Keratinocyte (primary cell): ENCODE measurements around the gene GJD3. TPM values are rescaled to one million over a fixed set of nuclear protein-coding genes. Genes with fewer than 3 reads are reported as not detected.

ENCODE experiments used
- DNase-seq: peaks from one replicate; pipeline ENCODE4 v3.0.0-alpha.2; 2011; ENCODE audit warnings: low read depth, missing footprints, low spot score
- FAIRE-seq: peaks from 2 replicates; lab custom pipeline; 2011; peaks lifted over from hg19 to GRCh38; lab: Jason Lieb, UNC
- H2AFZ ChIP-seq: 2 replicates; pipeline ENCODE4 v1.6.0; 2012; ENCODE audit warnings: low read length, control low read depth, inconsistent platforms; ENCODE audit not compliant: control insufficient read depth
- H3K27ac ChIP-seq: 2 replicates; pipeline ENCODE4 v1.5.1; 2011; ENCODE audit warnings: low read length; ENCODE audit not compliant: control insufficient read depth, insufficient read depth
- H3K27me3 ChIP-seq: 3 replicates; pipeline ENCODE4 v1.6.0; 2011; ENCODE audit warnings: low read length; ENCODE audit not compliant: control insufficient read depth, insufficient read depth; ENCODE audit errors: extremely low read depth
- H3K36me3 ChIP-seq, 2 experiments: 2 replicates in 1 of 2; 3 replicates in 1 of 2; pipeline ENCODE4 v1.5.1; 2011; ENCODE audit warnings: low read length in 2 of 2, mild to moderate bottlenecking in 1 of 2; ENCODE audit not compliant: control insufficient read depth in 2 of 2, insufficient read depth in 2 of 2; ENCODE audit errors: extremely low read depth in 1 of 2
- H3K4me1 ChIP-seq: 3 replicates; pipeline ENCODE4 v1.5.1; 2011; ENCODE audit warnings: low read length; ENCODE audit not compliant: control insufficient read depth, insufficient read depth; ENCODE audit errors: extremely low read depth
- H3K4me2 ChIP-seq: 3 replicates; pipeline ENCODE4 v1.6.0; 2011; ENCODE audit warnings: low read depth, low read length; ENCODE audit not compliant: control insufficient read depth, insufficient read depth; ENCODE audit errors: extremely low read depth
- H3K4me3 ChIP-seq, 3 experiments: fragments of 200-600 bp in 1 of 3; sonication (generic) in 1 of 3; 2 replicates in 2 of 3; 3 replicates in 1 of 3; pipeline ENCODE4 v1.5.1; 2011 to 2016; ENCODE audit warnings: low read length in 3 of 3, mild to moderate bottlenecking in 3 of 3, control low read depth in 2 of 3, inconsistent platforms in 1 of 3, low read depth in 1 of 3, mixed read lengths in 1 of 3, mixed run types in 1 of 3, moderate library complexity in 1 of 3; ENCODE audit not compliant: control insufficient read depth in 2 of 3, insufficient read depth in 2 of 3; ENCODE audit errors: extremely low read depth in 1 of 3
- H3K79me2 ChIP-seq: 2 replicates; pipeline ENCODE4 v1.6.0; 2012; ENCODE audit warnings: low read length; ENCODE audit not compliant: control insufficient read depth, insufficient read depth
- H3K9ac ChIP-seq: 3 replicates; pipeline ENCODE4 v1.6.0; 2011; ENCODE audit warnings: low read length; ENCODE audit not compliant: control insufficient read depth, insufficient read depth; ENCODE audit errors: extremely low read depth
- H3K9me1 ChIP-seq: 3 replicates; pipeline ENCODE4 v1.6.0; 2011; ENCODE audit warnings: low read length; ENCODE audit not compliant: control insufficient read depth, insufficient read depth; ENCODE audit errors: extremely low read depth
- H3K9me3 ChIP-seq: 2 replicates; pipeline ENCODE4 v1.5.1; 2012; ENCODE audit warnings: low read depth, low read length; ENCODE audit not compliant: control insufficient read depth
- H4K20me1 ChIP-seq: 3 replicates; pipeline ENCODE4 v1.6.0; 2011; ENCODE audit warnings: low read length; ENCODE audit not compliant: control insufficient read depth, insufficient read depth; ENCODE audit errors: extremely low read depth
- EZH2 ChIP-seq: IDR thresholded peaks from one replicate; pipeline ENCODE4 v1.6.1; 2012; ENCODE audit warnings: inconsistent platforms, mild to moderate bottlenecking, low read length, moderate library complexity
- dilution Hi-C: fragments of 300-500 bp; cut with MboI; formaldehyde crosslinking; loops from one replicate; pipeline ENCODE4 v1.7.0; 2020; ENCODE audit warnings: low sequenced_read_pairs; ENCODE audit not compliant: extremely low pct_ligation_motif_present
- polyA plus RNA-seq, 5 experiments: library from polyadenylated mRNA; depleted of rRNA in 3 of 5; stranded (reverse) in 3 of 5; stranded (forward) in 1 of 5; unstranded in 1 of 5; fragments of >200 nt; gene quantifications; 1 replicate in 1 of 5; 2 replicates in 3 of 5; 3 replicates in 1 of 5; pipeline versions ENCODE4 v1.2.1 to v1.2.3, GENCODE V29; 2011 to 2012; ENCODE audit warnings: missing spikeins in 2 of 5, low read depth in 1 of 5, low replicate concordance in 1 of 5
- TF ChIP-seq, protein P1 (sequence below), 3 experiments: IDR thresholded peaks in 1 of 3; conservative IDR thresholded peaks in 1 of 3; optimal IDR thresholded peaks in 1 of 3; 2 replicates in 2 of 3; 3 replicates in 1 of 3; pipeline versions ENCODE3 to v1.5.1; 2011; ENCODE audit warnings: low read length in 3 of 3, mild to moderate bottlenecking in 3 of 3, moderate library complexity in 2 of 3, control low read depth in 1 of 3, inconsistent platforms in 1 of 3; ENCODE audit not compliant: insufficient read depth in 2 of 3; ENCODE audit errors: extremely low read depth in 1 of 3

GJD3 gene
- polyA plus RNA-seq, 1 donor (not counting 4 experiments of a cell fraction or from before 2014, with no cell fraction given) = not detected

DNA sequence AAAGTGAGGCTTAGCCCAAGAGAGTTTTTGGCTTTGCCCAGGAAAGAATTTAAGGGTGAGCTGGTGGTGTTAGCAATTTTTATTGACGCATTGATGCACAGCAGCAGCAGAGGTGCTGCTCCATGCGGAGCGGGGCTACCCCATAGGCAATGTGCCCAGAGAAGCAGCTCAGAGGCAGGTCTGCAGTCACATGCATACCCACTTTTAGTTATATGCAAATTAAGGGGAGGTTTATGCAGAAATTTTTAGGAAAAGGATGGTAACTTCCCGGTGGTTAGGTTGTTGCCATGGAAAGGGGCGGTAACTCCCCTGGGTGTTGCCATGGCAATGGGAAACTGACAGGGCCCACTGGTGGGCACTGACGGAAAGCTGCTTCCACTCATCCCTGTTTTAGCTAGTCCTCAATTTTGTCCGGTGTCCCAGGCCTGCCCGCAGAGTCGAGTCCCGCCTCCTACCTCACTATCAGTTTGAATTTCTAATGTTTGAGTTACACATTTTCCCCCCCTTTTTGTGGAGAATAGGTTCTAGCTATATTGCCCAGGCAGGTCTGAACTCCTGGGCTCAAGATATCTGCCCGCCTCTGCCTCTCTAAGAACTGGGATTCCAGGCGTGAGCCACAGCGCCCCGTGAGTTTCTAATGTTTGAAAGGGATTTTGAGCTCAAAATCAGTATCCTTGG is 10.4 kb upstream of the GJD3 start:
- no peaks in the 10 kb centered on the region for H3K27me3 ChIP-seq
- no peaks in the 10 kb centered on the region for H3K9me1 ChIP-seq
- DNase-seq (no peak), FAIRE-seq (no peak)
- H3K4me1 ChIP-seq = peaks cover 3% of the 10 kb centered on the region
- H3K27ac ChIP-seq = no peak overlapping the region
- no peak overlapping the region for H3K4me2 ChIP-seq
- no peaks in the 10 kb centered on the region for H3K9me3 ChIP-seq
- no peak overlapping the region for H3K9ac ChIP-seq
- H4K20me1 ChIP-seq = no peaks in the 10 kb centered on the region
- H2AFZ ChIP-seq = no peak overlapping the region
- dilution Hi-C loops = no loop called here
- no peak overlapping the region for H3K4me3 ChIP-seq
- no peak for TF ChIP-seq EZH2
- TF ChIP-seq, protein P1, sequence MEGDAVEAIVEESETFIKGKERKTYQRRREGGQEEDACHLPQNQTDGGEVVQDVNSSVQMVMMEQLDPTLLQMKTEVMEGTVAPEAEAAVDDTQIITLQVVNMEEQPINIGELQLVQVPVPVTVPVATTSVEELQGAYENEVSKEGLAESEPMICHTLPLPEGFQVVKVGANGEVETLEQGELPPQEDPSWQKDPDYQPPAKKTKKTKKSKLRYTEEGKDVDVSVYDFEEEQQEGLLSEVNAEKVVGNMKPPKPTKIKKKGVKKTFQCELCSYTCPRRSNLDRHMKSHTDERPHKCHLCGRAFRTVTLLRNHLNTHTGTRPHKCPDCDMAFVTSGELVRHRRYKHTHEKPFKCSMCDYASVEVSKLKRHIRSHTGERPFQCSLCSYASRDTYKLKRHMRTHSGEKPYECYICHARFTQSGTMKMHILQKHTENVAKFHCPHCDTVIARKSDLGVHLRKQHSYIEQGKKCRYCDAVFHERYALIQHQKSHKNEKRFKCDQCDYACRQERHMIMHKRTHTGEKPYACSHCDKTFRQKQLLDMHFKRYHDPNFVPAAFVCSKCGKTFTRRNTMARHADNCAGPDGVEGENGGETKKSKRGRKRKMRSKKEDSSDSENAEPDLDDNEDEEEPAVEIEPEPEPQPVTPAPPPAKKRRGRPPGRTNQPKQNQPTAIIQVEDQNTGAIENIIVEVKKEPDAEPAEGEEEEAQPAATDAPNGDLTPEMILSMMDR (optimal IDR thresholded peaks at IDR 0.05 in 1 of 3, IDR thresholded peaks at IDR 0.05 in 1 of 3, conservative IDR thresholded peaks at IDR 0.05 in 1 of 3; ENCODE audit: extremely low read depth in 1 of 3, insufficient read depth in 2 of 3, low read length in 3 of 3) = no peak
- no peaks in the 10 kb centered on the region for H3K36me3 ChIP-seq
- H3K79me2 ChIP-seq = no peaks in the 10 kb centered on the region

DNA sequence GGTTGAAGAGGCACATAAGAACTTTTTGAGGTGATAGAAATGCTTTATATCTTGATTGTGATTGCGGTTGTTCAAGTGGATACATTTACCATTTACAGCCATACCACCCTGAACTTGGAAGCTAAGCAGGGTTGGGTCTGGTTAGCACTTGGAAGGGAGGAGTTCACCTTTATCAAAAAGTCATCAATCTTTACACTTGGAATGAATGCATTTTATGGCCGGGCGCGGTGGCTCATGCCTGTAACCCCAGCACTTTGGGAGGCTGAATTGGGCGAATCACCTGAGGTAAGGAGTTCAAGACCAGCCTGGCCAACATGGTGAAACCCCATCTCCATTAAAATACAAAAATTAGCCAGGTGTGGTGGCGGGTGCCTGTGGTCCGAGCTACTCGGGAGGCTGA is 9.5 kb upstream of the GJD3 start:
- Histone ChIP-seq H3K27ac (no peak overlapping the region), H3K9ac (no peak overlapping the region), H3K4me1 (peaks cover 3% of the 10 kb centered on the region), H2AFZ (no peak overlapping the region), H3K4me3 (no peak overlapping the region), H3K79me2 (no peaks in the 10 kb centered on the region), H4K20me1 (no peaks in the 10 kb centered on the region), H3K36me3 (no peaks in the 10 kb centered on the region), H3K4me2 (no peak overlapping the region), H3K27me3 (no peaks in the 10 kb centered on the region), H3K9me3 (no peaks in the 10 kb centered on the region), H3K9me1 (no peaks in the 10 kb centered on the region)
- DNase-seq (no peak), FAIRE-seq (no peak)
- no peak for TF ChIP-seq EZH2
- TF ChIP-seq, protein P1 (optimal IDR thresholded peaks at IDR 0.05 in 1 of 3, IDR thresholded peaks at IDR 0.05 in 1 of 3, conservative IDR thresholded peaks at IDR 0.05 in 1 of 3; ENCODE audit: extremely low read depth in 1 of 3, insufficient read depth in 2 of 3, low read length in 3 of 3) = no peak
- dilution Hi-C loops = no loop called here
